Amniotic epithelial cell (primary cell): ENCODE data around the gene SYMPK.
A peak's percentile ranks its signal among the peaks of the same experiment; 100 is the strongest.

Source experiments
- DNase-seq: peaks from one replicate; pipeline ENCODE4 v3.0.0-alpha.2; 2010; ENCODE audit warnings: low read depth

SYMPK gene

DNA sequence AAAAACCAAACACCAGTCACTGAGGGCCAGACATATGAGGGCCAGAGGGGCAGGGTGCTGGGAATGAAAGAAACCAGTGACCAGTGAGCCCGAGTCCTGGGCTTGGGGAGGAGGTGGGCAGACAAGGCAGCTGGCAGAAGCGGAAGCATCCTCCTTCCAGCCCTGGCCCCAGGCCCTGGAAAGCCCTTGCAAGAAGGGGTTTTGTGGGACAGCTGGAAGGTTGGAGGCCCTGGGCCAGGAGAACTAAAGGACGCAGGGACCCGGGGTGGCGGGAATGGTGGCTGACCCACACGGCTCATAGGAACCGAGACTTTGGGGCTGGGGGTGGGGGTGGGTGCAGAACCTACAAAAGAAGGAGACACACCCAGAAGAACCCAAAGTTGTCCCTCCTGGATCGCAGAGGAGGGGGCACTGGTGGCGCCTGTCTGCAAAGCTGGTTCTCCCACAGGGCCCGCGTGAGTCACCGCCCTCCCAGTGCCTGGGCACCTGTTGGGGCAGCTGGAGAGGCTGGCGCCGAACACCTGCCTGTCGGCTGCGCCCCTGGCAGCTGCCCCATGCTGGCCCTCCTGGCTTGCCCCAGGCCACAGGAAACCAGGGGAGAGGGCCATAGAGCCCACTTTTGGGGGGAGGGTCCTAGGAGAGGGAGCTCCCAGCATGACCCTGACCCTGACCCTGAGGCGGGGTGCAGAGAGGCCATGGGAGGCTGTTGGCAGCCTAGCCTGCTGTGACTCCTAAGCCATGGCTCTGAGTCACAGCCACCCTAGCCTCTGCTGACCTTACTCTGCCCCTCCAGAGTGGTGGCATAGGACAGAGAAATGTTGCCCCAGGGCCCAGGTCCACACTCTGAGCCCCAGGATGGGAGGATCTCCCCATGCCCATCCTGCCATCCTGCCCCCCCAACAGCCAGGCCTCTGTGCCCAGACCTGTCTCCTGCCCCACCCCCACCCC is 81.5 kb downstream of the SYMPK start:
- DNase-seq, result no peak

DNA sequence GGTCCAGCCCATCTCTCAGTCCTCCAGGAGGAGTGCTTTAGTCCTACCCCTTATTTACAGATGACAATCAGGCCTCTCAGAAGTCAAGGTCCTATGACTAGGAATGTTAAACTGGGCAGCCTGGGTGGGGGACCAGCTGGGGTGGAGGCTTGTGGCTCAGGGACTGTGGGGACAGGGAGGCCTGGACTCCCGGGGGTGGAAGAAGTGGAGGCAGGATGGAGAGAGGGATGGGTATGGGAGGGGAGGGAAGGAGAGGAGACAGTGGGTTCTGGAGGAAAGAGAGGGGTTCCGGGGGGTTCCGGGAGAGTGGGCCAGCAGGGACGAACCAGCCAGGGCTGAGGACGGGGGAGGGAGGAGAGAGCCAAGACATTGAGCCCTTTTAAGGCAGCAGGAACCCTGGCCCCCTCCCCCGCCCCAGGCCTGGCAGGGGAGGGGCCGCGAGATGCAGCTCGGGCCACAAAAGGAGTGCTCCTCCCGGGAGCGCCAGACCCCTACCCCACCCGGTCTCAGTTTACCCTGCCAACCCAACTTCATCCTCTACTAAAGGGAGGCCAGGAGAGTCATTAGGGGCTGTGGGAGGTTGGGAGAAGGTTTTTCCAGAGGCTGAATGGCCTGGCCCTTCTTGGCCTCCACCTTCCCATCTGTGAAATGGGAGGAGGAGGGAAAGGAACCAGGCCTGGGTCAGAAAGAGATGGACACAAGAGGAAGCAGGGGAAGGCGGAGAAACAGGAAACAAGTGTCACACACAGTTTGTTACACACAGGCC is 82.3 kb downstream of the SYMPK start:
- DNase-seq, result no peak

DNA sequence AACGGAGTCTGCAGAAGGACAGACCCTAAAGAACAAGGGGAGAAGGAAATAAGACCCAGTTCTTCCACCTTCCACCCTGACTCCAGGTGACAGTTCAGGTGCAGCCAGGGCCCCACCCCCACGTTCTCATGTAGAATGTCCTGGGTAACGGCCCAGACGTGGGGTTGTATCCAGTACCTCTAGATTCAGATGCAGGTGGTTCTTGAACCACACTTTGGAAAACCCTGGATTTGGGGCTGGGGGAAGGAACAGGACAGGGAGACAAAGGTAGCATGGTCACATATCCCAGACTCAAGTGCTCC is 82.8 kb downstream of the SYMPK start:
- no peak for DNase-seq

DNA sequence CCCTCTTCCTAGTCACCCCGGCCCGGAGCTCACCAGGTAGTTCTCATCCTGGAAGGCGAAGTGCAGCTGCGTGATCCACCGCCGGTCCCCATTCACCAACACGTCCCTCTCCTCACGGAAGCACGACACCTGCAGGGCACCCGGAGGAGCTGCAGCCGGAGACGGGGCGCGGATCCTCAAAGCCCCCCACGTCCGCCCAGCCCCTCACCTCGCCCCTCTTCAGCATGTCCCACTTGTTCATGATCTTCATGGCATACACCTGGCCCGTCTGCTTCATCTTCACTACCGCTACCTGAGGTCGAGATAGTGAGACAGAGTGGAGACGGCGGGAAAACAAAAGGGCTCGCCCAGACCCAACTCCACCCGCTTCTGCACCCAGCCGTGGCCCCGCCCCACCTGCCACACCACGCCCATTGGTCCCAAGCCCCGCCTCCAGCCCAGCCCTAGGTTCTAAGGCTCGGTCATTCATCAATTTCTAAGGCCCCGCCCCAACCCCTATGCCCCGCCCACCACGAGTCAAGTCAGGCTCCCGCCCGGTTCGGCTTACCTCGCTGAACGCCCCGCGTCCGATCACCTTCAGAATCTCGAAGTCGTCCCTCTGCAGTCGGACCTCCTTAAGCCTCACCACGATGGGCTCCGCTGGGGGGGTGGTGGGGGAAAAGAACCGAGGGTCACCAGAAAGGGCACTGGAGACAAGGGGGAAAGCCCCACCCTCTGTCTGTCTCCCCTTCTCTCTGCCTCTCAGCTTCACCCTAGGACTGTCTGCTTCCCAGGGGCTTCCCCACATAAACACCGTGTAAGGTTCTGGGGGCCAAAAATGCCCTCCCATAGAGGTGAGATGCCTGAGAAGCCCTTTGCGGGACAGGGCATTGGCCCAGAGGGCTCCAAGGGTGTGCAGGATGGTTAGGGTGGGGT is 83.5 kb downstream of the SYMPK start:
- DNase-seq, result peak; percentile 75

DNA sequence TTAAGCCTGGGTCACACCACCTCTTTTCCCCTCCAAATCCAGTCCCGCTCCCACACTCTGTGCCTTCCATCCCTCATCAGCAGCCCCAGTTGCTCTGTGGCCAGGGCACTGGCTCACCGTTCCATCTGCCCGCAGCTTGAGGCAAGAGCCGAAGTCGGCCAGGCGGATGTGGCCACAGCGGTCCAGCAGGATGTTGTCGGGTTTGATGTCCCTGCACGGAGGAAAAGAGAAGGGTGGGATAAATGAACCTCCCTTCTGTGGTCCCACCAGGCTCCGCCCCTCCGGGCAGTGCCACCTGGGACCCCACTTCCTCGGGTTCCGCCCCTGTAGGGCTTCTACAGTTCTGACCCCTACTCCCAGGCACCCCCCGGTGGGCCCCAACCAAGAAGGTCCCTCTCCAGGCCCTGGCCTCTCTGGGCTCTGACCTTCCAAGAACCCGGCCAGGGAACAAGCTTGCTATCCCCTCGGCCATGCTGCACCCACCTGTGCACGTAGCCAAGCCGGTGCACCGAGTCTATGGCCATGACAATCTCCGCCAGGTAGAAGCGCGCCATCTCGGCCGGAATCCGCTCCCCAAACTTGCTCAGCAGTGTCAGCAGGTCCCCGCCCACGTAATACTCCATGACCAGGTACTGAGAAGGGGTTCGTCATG is 84.8 kb downstream of the SYMPK start:
- no peak for DNase-seq

DNA sequence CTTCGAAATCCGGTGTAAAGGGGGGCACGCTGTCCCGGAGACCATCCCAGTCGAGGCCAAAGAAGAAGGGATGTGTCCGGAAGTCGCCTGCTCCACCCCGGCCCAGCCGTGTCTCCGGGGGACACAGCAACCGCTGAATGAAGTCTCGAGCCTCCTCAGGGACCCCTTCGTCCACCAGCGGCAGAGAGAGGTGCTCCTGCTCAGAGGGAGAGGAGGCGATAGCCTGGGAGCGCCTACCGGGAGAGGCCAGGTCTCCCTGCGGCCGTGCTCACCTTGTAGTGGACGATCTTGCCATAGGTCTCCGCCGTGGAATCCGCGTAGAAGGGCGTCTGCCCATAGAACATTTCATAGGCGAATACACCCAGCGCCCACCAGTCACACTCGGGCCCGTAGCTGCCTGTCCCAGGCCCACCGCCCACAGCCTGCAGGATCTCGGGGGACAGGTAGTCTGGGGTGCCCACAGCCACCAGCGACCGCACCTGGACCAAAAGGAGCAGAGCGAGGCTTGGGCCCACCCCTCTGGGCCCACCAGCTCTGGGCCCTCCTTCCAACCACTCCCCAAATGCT is 85.5 kb downstream of the SYMPK start:
- no peak for DNase-seq

DNA sequence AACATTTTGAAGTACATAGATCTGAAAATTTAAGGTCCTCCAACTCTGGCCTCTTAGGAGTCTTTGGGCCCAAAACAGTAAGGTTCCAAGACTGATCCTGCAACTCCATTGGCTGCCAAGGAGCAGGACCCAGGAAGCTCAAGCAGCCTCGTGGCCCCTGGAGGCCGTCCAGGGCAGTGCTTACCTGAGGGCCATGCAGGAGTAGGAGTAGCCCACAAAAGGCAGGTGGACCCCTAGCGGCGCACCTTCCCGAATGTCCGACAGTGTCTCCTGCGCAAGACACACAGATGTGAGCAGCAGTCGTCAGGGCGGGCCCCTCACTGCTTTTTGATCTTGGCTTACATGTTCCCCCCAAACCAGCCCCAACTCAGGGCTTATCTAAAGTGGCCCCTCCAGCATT is 88.2 kb downstream of the SYMPK start:
- DNase-seq, result no peak

DNA sequence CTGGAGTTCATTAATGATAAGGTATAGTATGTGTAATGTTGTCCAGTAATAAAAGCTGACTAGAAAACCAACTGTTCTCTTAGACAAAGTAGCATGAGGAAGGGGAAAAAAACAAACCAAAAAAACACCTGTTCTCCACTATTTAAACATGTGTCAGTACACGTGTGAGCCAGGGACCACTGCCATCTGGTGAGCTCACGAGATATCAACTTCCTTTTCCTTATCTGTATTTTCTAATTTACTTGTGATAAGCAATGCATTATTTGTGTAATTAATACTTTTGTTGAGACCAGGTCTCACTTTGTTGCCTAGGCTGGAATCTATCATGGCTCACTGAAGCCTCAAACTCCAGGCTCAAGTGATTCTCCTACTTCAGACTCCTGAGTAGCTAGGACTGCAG is 89.6 kb downstream of the SYMPK start:
- DNase-seq, result no peak

DNA sequence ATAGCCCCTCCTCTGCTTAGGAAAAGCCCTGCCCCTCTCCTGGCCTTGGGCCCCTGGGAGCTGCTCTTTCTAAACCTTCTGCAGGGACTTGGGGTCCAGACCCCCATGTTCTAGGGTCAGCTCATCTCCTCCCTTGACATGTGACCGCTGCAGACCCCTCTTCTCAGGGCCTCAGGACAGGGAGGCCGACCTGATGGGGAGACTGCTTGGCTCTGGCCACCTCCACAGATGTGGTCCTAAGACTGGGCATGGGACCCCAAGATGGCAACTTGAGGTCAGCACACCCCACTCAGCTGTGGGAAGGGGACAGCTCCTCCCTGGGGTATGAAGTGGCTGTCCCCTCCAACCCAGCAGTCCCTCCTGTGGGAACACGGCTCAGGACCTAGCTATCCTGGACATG is 90.0 kb downstream of the SYMPK start:
- DNase-seq, result no peak

DNA sequence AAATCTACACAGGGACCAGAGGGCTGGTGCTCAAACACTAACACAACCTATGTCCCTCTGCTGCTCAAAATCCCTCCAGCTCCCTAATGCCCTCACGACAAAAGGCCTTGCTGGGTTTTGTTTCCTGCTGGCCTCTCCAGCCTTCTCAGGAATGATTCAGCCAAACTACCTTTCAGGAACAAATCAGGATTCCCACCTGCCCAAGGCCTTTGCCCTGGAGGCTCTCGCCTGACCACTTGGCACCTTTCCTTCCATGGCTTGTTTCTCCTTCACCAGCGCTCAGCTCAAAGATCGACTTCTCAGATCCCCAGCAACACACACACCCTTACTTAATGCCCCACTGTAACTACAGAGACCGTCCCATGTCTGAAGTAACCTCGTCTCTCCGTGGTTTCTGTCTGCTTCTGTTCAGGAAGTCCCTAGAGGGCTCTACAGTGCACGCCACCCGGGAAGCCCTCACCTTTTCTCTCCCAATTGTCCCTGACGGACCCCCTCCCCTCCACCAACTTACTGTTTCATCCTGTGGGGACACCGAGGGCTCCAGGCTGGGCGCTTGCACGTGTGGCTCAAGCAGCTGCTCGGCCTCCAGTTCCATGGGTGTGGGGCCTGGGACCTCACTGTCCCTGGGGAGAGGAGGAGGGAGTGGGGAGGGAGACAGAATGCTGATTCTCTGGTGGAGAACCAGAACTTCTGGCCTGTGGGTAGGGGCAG is 90.7 kb downstream of the SYMPK start:
- DNase-seq, result no peak

DNA sequence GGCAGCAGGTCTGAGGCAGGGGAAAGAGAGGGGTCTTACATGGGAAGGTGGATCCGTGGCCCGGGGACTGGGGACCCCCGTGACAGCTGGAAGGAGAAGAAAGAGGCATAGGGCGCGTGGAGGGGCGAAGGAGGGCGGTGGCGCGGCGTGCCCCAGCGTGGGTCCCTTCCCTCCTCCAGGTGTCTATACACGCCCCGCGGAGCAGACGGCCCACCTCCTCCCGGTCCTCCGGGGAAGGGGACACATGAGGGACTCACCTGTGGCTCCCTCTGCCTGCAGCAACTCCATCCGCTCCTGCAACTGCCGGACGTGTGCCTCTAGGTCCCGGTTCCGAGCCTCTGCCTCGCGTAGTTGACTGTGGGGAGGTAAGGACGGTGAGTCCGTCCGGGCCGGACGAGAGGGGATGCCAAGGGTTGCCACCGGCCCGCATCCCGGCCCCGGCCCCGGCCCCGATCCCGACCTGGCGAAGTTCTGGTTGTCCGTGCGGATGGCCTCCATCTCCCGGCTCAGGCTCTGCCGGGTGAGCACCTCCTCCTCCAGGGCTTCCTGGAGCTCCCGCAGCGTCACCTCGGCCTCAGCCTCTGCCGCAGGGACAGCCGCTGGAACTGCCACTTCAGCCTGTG is 91.5 kb downstream of the SYMPK start:
- DNase-seq, result no peak

DNA sequence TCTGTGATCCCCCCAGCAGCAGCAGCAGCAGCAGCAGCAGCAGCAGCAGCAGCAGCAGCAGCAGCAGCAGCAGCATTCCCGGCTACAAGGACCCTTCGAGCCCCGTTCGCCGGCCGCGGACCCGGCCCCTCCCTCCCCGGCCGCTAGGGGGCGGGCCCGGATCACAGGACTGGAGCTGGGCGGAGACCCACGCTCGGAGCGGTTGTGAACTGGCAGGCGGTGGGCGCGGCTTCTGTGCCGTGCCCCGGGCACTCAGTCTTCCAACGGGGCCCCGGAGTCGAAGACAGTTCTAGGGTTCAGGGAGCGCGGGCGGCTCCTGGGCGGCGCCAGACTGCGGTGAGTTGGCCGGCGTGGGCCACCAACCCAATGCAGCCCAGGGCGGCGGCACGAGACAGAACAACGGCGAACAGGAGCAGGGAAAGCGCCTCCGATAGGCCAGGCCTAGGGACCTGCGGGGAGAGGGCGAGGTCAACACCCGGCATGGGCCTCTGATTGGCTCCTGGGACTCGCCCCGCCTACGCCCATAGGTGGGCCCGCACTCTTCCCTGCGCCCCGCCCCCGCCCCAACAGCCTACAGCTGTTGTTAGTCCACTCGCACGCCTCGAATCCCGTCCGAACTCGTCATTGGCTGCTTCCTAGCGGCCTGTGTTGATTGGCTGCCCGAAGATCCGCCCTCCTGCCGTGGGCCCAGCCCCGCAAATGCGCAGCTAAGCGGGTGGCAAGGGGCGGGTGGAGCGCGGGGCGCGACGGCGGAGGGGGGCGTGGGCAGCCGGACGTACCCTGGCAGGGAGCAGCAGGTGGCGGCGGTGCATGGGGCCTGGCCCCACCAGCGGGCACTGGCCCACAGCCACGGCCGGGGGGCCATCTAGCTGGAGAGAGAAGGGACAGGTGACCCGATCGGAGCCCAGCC is 92.5 kb downstream of the SYMPK start:
- peak; percentile 98 for DNase-seq

DNA sequence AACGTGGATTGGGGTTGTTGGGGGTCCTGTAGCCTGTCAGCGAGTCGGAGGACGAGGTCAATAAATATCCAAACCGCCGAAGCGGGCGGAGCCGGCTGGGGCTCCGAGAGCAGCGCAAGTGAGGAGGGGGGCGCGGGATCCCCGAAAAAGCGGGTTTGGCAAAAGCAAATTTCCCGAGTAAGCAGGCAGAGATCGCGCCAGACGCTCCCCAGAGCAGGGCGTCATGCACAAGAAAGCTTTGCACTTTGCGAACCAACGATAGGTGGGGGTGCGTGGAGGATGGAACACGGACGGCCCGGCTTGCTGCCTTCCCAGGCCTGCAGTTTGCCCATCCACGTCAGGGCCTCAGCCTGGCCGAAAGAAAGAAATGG is 93.1 kb downstream of the SYMPK start:
- peak; percentile 50 for DNase-seq

DNA sequence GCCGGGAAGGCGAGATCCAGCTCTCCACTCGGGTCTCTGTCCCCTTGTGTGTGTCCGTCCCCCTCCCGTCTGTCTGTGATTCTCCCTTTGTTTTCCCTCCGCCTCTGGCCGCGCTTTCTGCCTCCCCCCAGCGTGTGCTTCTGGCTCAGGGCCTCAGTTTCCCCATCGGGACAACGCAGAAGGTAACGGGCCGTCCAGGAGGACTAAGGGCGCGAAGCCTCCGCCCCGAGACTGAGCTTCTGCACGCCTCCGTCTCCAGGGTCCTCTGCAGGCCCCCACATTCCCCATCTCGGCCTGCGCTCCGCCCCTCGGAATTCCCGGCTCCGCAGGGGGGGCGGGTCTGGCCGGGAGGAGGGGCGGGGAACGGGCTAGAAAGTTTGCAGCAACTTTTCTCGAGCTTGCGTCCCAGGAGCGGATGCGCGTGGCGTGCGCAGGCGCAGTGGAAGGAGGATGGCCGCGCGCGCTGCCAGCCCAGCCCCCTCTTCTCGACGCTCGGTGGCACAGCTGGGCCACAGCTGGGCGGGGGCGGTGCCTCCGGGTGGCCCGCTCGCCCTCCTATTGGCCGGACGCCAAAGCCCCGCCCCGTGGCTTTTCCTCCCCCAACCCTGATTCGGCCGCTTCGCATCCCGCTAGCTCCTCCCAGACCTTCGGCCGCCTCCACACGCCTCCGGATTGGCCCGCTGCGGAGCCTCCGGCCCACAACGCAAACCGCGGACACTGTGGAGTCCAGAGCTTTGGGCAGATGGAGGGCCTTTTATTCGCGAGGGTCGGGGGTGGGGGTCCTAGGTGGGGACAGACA is 93.8 kb downstream of the SYMPK start, which contains the start of gene SIX5:
TSS of gene SIX5 (minus strand) at position 269 of the 799 bp plus-strand sequence. CDS start 408 bp downstream, outside the sequence.
- DNase-seq, result peak; percentile 94

DNA sequence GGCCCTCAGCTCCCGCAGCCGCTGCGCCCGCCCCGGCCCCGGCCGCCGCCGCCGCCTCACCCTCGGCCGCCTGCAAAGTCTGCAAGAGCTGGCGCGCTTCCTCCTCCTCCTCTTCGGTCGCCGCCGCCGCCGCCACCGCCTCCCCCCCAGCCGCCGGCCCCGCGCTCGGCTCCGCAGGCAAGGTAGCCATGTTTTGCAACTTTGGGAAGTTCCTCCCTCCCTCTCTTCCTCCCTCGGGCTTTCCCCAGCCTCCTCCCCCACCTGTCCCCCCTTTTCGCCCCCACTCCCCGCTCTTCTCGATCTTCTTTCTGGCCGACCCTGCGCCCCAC is 94.3 kb downstream of the SYMPK start:
- DNase-seq, result peak; percentile 48

DNA sequence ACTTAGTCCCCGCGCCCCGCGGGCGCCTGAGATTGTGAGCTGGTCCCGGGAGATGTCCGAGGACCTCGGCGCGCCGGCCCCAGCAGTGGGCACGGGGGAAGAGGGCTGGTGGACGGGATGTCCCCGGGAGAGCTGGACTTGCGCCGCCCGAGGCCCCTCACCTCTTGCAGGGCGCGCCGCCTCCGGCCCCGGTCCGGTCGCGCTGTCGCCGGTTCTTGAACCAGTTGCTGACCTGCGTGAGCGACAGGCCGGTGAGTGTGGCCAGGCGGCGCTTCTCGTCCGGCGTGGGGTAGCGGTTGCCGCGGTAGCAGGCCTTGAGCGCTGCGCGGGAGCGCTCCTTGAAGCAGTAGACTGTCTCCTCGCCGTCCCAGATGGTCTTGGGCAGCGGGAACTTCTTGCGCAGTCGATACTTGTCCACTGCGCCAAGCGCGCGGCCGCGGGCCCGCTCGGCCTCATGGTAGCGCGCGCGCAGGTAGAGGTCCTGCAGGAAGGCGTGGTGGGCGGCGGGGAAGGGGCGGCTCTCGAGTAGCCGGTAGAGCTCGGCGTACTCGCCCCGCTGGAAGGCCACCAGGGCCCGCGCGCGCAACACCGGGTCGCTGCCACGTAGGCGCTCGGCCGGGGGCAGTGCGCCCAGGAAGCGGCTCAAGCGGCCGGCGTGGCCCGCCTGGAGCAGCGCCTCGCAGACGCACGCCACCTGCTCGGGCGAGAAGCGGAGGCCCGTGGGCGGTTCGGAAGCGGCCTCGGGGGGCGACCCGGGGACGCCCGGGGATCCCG is 94.9 kb downstream of the SYMPK start:
- peak; percentile 70 for DNase-seq

DNA sequence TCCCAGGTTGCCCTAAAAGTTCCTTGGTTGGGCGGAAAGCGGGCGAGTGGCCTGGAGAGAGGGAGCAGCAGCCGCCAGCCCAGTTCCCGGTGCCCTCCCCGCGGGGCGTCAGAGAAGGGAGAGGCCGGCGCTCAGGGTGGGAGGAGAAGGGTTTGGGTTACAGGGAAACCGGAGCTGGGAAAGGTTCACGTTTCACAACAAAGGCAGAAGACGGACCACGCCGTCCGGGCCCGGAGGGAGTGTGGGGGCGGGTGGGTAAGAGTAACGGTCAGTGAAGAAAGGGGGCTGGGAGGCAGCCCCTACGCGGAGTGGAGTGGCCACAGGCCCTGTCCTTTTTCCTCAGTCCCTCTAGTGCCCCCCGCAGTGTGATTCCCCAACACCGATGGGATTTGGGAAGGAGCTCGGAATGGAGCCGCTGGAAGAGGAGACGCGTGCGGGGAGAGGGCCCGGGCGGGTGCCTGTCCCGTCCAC is 95.5 kb downstream of the SYMPK start:
- DNase-seq, result peak; percentile 87
